GM12878 (cell line): Measurements from ENCODE around the gene IPO8. TPM values are rescaled to one million over a fixed set of nuclear protein-coding genes. Genes with fewer than 3 reads are reported as not detected.

Source experiments
- ATAC-seq: fragments of 200-7000 bp; cut with Tn5 transposase; 3 replicates; pipeline ENCODE4 v1.9.1; 2020; ENCODE audit warnings: mild to moderate bottlenecking, moderate library complexity
- BruUV-seq: library from RNA; stranded (reverse); fragments of 400-500 nt; replicated peaks from 2 replicates; lab custom pipeline; 2021; lab: Mats Ljungman, UMichigan
- CTCF ChIA-PET: fragments of 300-600 bp; sonication (Branson Sonifier 250); formaldehyde crosslinking; extraction: SDS; loops from one replicate; lab custom pipeline; 2021; ENCODE audit warnings: inconsistent platforms; lab: Yijun Ruan, JAX
- POLR2A ChIA-PET: fragments of 350-600 bp; formaldehyde crosslinking; extraction: SDS; loops from one replicate; lab custom pipeline; 2021; ENCODE audit warnings: inconsistent platforms; lab: Charles Lee
- RAD21 ChIA-PET: fragments of 300-600 bp; sonication (Branson Sonifier 250); formaldehyde crosslinking; loops from one replicate; lab custom pipeline; 2023; ENCODE audit warnings: antibody characterized with exemption; ENCODE audit not compliant: unreplicated experiment; lab: Charles Lee
- SMC1A ChIA-PET: fragments of 300-600 bp; sonication (Branson Sonifier 250); formaldehyde crosslinking; loops from one replicate; lab custom pipeline; 2023; ENCODE audit not compliant: unreplicated experiment, uncharacterized antibody; lab: Charles Lee
- DNase-seq: peaks from one replicate; pipeline ENCODE4 v3.0.0-alpha.2; 2011; ENCODE audit warnings: low read depth, low spot score
- FAIRE-seq: peaks from 3 replicates; lab custom pipeline; 2011; peaks lifted over from hg19 to GRCh38; lab: Jason Lieb, UNC
- H2AFZ ChIP-seq: 2 replicates; pipeline ENCODE4 v1.6.0; 2011; ENCODE audit warnings: low read depth, low read length, control low read depth; ENCODE audit not compliant: control insufficient read depth
- H3K27ac ChIP-seq: 2 replicates; pipeline ENCODE4 v1.5.1; 2011; ENCODE audit warnings: control low read depth; ENCODE audit not compliant: control insufficient read depth, insufficient read depth
- H3K27me3 ChIP-seq, 2 experiments: replicated peaks in 1 of 2; 2 replicates each; pipeline versions ENCODE4 v1.6.0 to v1.6.1; 2011; ENCODE audit warnings: low read length in 1 of 2; ENCODE audit not compliant: control insufficient read depth in 2 of 2, insufficient read depth in 2 of 2
- H3K36me3 ChIP-seq, 2 experiments: 2 replicates each; pipeline ENCODE4 v1.5.1; 2011; ENCODE audit warnings: low read length in 1 of 2; ENCODE audit not compliant: control insufficient read depth in 2 of 2, insufficient read depth in 2 of 2
- H3K4me1 ChIP-seq: 2 replicates; pipeline ENCODE4 v1.6.1; 2011; ENCODE audit warnings: mild to moderate bottlenecking, low read length, moderate library complexity, mixed read lengths; ENCODE audit not compliant: control insufficient read depth, insufficient read depth
- H3K4me2 ChIP-seq: 2 replicates; pipeline ENCODE4 v1.6.0; 2011; ENCODE audit warnings: control low read depth; ENCODE audit not compliant: control insufficient read depth, insufficient read depth
- H3K4me3 ChIP-seq: fragments of 200-600 bp; sonication (generic); 2 replicates; pipeline ENCODE4 v1.5.1; 2016
- H3K79me2 ChIP-seq: 2 replicates; pipeline ENCODE4 v1.6.0; 2011; ENCODE audit warnings: low read length; ENCODE audit not compliant: control insufficient read depth, insufficient read depth
- H3K9ac ChIP-seq: 2 replicates; pipeline ENCODE4 v1.8.0; 2011; ENCODE audit warnings: low read length, control low read depth, mixed read lengths; ENCODE audit not compliant: control insufficient read depth, insufficient read depth
- H3K9me3 ChIP-seq: replicated peaks from 3 replicates; pipeline ENCODE4 v1.5.1; 2011; ENCODE audit warnings: mild to moderate bottlenecking, low read length; ENCODE audit not compliant: control insufficient read depth, insufficient read depth
- H4K20me1 ChIP-seq: 2 replicates; pipeline ENCODE4 v1.6.0; 2011; ENCODE audit not compliant: control insufficient read depth, insufficient read depth
- BCL3 ChIP-seq: IDR thresholded peaks from 2 replicates; pipeline ENCODE4 v1.6.1; 2011; ENCODE audit warnings: borderline replicate concordance, low read depth, mild to moderate bottlenecking, moderate library complexity, low read length; ENCODE audit not compliant: insufficient read depth, poor library complexity, severe bottlenecking
- BHLHE40 ChIP-seq, 2 experiments: fragments of 450-650 bp in 1 of 2; IDR thresholded peaks; 2 replicates each; pipeline ENCODE4 v1.6.1; 2011 to 2017; ENCODE audit warnings: low read depth in 2 of 2, borderline replicate concordance in 1 of 2, improper control_type of control experiment in 1 of 2, low read length in 1 of 2, mild to moderate bottlenecking in 1 of 2
- BRCA1 ChIP-seq: IDR thresholded peaks from 2 replicates; pipeline ENCODE4 v1.6.1; 2011; ENCODE audit warnings: low read depth, low read length, improper control_type of control experiment
- NR2C2 ChIP-seq: IDR thresholded peaks from 2 replicates; pipeline ENCODE4 v1.6.1; 2011; ENCODE audit warnings: borderline replicate concordance, low read depth; ENCODE audit not compliant: control insufficient read depth, insufficient read length
- PAX5 ChIP-seq: IDR thresholded peaks from 2 replicates; pipeline ENCODE4 v1.6.1; 2011; ENCODE audit warnings: low read depth, low read length, borderline replicate concordance
- PML ChIP-seq: IDR thresholded peaks from 2 replicates; pipeline ENCODE4 v1.6.1; 2012; ENCODE audit warnings: low read length, inconsistent platforms
- RBBP5 ChIP-seq: fragments of 200-600 bp; sonication (generic); conservative IDR thresholded peaks from 2 replicates; pipeline ENCODE4 v1.6.1; 2016
- SP1 ChIP-seq: IDR thresholded peaks from one replicate; pipeline ENCODE4 v1.6.1; 2011; ENCODE audit warnings: low read depth, low read length
- SRF ChIP-seq, 2 experiments: IDR thresholded peaks; 2 replicates each; pipeline ENCODE4 v1.6.1; 2011; ENCODE audit warnings: low read depth in 2 of 2, low read length in 2 of 2, mild to moderate bottlenecking in 1 of 2, moderate library complexity in 1 of 2
- SUZ12 ChIP-seq: fragments of 200-600 bp; sonication (generic); IDR thresholded peaks from one replicate; pipeline ENCODE4 v1.6.1; 2018; ENCODE audit warnings: antibody characterized with exemption, mild to moderate bottlenecking; ENCODE audit not compliant: unreplicated experiment
- TAF1 ChIP-seq: IDR thresholded peaks from 2 replicates; pipeline ENCODE4 v1.6.1; 2011; ENCODE audit warnings: mild to moderate bottlenecking, low read depth, low read length, borderline replicate concordance
- YY1 ChIP-seq: IDR thresholded peaks from 2 replicates; pipeline ENCODE4 v1.6.1; 2011; ENCODE audit warnings: low read depth, mild to moderate bottlenecking, low read length
- WGBS: methylation state at CpG from one replicate; pipeline ENCODE4 v1.1.6; 2016; ENCODE audit warnings: low lambda C conversion rate; ENCODE audit not compliant: insufficient replicate concordance, insufficient coverage; ENCODE audit errors: missing lambda C conversion rate; 5-methylcytosine and 5-hydroxymethylcytosine counted together
- in situ Hi-C: fragments of 300-500 bp; cut with MboI; formaldehyde crosslinking; loops from 9 replicates; pipeline ENCODE4 v1.14.3; 2018; ENCODE audit warnings: mixed read lengths
- intact Hi-C: fragments of 100-400 bp; cut with micrococcal nuclease; formaldehyde crosslinking; loops from one replicate; pipeline ENCODE4 v1.14.2; 2022; ENCODE audit not compliant: unreplicated experiment
- polyA plus RNA-seq, 11 experiments: library from polyadenylated mRNA; depleted of rRNA in 4 of 11; unstranded in 6 of 11; stranded (reverse) in 5 of 11; fragments of >200 nt; fragmentation: Nextera tagmentation in 4 of 11; fragmentation: Illumina TruSeq in 1 of 11; extraction: Ambion mirVana in 4 of 11; extraction: Trizol in 1 of 11; gene quantifications; 1 replicate in 1 of 11; 2 replicates in 10 of 11; pipeline versions ENCODE4 v1.2.1 to v1.2.3, GENCODE V29; 2011 to 2016; ENCODE audit warnings: inconsistent platforms in 2 of 11, missing spikeins in 2 of 11, low read depth in 1 of 11
- total RNA-seq, 4 experiments: library from RNA; depleted of rRNA in 3 of 4; stranded (reverse); fragments of >200 nt in 3 of 4; fragmentation: Illumina TruSeq in 1 of 4; extraction: Trizol in 1 of 4; gene quantifications; 2 replicates each; pipeline versions ENCODE4 v1.2.1 to v1.2.3, GENCODE V29; 2013 to 2021
- TF ChIP-seq, protein P1 (sequence below): fragments of 150-350 bp; IDR thresholded peaks from 2 replicates; pipeline ENCODE4 v1.6.1; 2014; ENCODE audit warnings: mild to moderate bottlenecking, low read depth, low read length
- TF ChIP-seq, protein P2 (sequence below): IDR thresholded peaks from 2 replicates; pipeline ENCODE4 v1.6.1; 2012; ENCODE audit warnings: low read depth, low read length, improper control_type of control experiment

The IPO8 gene
- total and polyA plus RNA-seq, 10 of the 15 experiments (the other 5 are each of a cell fraction or from before 2014, with no cell fraction given) = 6.9 to 38.5 (median 15.1) TPM

DNA sequence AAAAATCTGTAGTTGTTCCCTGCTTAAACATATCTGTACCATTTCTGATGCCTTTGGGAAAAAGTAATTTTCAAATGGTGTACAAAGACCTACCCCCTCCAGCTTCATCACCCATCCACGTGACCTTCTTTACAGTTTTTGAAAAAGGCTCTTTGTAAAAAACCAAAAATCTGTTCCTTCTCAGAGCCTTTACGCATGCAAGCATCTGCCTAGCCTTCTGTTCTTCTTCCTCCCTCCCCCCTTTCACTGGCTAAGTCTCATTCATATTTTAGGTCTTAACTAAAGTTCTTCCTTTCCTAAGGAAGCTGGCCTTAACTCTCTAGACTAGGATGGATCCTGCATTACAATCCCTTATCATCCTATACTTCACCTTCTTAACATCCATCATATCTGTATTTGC lies 48.7 kb upstream of the IPO8 start:
- in situ Hi-C loops = no loop called here
- H3K36me3 ChIP-seq = no peaks in the 10 kb centered on the region
- no peak overlapping the region for H3K27ac ChIP-seq
- H3K27me3 ChIP-seq = no peaks in the 10 kb centered on the region
- no peak overlapping the region for H3K9ac ChIP-seq
- 81% methylated on average over 2 of the region's 2 CpGs for WGBS
- no peaks in the 10 kb centered on the region for H4K20me1 ChIP-seq
- ATAC-seq (no peak), FAIRE-seq (no peak), DNase-seq (no peak)
- H3K9me3 ChIP-seq = no peaks in the 10 kb centered on the region
- ChIA-PET RAD21 (no interaction called here), POLR2A (no interaction called here), SMC1A (interaction anchor here (1.2 to 3.2 kb wide), 3 partner anchors 9 to 50 kb away, joined by 3 to 23 read pairs (median 11); partner anchors contain the start of gene CAPRIN2), CTCF (interaction anchor here (1.1 to 2.1 kb wide), 3 partner anchors 9 to 64 kb away, joined by 3 to 11 read pairs (median 3); no protein-coding TSS in a partner anchor)
- intact Hi-C loops = no loop called here
- BruUV-seq = no TSS peak
- H3K4me1 ChIP-seq = no peaks in the 10 kb centered on the region
- no peak overlapping the region for H3K4me3 ChIP-seq
- H2AFZ ChIP-seq = no peak overlapping the region
- no peak overlapping the region for H3K4me2 ChIP-seq
- H3K79me2 ChIP-seq = no peaks in the 10 kb centered on the region
- TF ChIP-seq, protein P1, sequence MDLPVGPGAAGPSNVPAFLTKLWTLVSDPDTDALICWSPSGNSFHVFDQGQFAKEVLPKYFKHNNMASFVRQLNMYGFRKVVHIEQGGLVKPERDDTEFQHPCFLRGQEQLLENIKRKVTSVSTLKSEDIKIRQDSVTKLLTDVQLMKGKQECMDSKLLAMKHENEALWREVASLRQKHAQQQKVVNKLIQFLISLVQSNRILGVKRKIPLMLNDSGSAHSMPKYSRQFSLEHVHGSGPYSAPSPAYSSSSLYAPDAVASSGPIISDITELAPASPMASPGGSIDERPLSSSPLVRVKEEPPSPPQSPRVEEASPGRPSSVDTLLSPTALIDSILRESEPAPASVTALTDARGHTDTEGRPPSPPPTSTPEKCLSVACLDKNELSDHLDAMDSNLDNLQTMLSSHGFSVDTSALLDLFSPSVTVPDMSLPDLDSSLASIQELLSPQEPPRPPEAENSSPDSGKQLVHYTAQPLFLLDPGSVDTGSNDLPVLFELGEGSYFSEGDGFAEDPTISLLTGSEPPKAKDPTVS = no peak
- TF ChIP-seq YY1 (no peak), BCL3 (no peak), PML (no peak), NR2C2 (no peak), PAX5 (no peak), RBBP5 (no peak), TAF1 (no peak), BRCA1 (no peak), SRF (IDR thresholded peaks at IDR 0.05; ENCODE audit: low read depth in 2 of 2, low read length in 2 of 2) (no peak), BHLHE40 (IDR thresholded peaks at IDR 0.05; ENCODE audit: borderline replicate concordance in 1 of 2, low read depth in 2 of 2, low read length in 1 of 2) (no peak), SP1 (no peak), SUZ12 (no peak)
- TF ChIP-seq, protein P2, sequence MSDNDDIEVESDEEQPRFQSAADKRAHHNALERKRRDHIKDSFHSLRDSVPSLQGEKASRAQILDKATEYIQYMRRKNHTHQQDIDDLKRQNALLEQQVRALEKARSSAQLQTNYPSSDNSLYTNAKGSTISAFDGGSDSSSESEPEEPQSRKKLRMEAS = no peak
